Colon (tissue), 2 donors: Measurements from ENCODE around the gene GOLGA6L25.
"Not testable (repeated sequence)": the region's sequence is repeated elsewhere in the genome, so short reads cannot be mapped to it uniquely, and the experiment has no call there.

Source experiments
- FAIRE-seq: peaks from 2 replicates; lab custom pipeline; 2012; peaks lifted over from hg19 to GRCh38; lab: Jason Lieb, UNC
- donor health status: control.
- donor health status: control.

The GOLGA6L25 gene

DNA sequence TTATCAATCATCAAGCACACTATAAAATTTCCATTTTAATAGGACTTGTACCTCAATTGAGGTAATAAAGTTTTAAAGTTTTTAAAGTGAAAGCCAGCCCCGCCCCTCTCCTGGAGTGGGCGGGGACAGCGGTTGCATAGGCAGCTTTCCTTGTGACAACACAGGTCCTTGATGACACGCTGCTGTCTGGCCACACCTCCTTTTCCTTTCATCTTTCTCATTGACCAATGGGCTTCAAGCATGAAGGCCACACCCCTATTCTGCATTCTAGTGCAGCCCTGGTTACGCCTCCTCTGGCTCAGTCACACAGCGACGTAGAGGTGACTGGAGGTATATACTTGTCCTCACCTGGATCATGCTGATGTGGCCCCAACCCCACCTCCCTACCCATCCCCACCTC lies at the start of gene GOLGA6L25:
TSS of gene GOLGA6L25 (plus strand) at position 301 of the 400 bp plus-strand sequence. CDS start at position 362, 61 bp downstream.
- not testable (repeated sequence) for FAIRE-seq

DNA sequence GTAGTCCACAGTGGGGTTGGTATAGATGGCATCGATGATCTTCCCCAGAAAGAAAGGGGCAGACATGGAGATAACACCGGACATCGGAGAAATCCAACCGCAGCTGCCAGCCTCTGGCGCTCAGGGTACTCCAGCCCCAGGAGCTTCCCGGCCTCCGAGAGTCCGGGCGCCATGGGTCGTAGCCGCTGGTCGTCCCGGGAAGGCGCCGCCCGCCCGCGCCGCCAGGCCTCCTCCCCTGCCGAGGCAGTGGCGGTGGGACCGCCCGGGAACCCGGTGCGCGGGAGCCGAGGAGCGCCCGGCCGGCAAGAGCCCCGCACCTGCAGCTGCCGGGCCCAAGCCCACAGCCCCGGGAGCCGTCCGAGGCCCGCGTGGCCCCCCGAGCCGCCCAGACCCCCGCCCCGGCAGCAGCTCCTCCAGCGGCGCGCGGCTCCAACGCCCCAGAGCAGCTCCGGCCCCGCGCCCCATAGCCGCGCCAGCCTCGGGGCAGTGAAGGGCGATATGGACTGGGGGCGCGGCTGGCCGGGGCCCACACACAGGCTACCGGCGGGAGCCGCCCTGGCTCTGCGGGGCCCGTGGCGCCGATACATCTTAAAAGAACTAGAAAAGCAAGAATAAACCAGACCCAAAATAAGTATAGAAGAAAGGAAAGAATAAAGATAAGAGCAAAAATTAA lies 45.0 kb upstream of the GOLGA6L25 start:
- not testable (repeated sequence) for FAIRE-seq

DNA sequence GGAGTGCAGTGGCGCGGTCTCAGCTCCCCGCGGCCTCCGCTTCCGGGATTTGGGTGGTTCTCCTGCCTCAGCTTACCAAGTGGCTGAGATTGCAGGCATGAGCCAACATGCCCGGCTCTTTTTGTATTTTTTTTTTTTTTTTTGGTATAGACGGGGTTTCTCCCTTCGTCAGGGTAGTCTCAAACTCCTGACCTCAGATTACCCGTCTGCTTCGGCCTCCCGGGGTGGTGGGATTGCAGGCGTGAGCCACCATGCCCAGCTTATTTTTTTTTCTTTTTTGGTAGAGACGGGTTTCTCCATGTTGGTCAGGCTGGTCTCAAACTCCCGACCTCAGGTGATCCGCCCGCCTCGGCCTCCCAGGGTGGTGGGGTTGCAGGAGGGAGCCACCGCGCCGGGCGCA lies 39.2 kb upstream of the GOLGA6L25 start:
- FAIRE-seq: not testable (repeated sequence)

DNA sequence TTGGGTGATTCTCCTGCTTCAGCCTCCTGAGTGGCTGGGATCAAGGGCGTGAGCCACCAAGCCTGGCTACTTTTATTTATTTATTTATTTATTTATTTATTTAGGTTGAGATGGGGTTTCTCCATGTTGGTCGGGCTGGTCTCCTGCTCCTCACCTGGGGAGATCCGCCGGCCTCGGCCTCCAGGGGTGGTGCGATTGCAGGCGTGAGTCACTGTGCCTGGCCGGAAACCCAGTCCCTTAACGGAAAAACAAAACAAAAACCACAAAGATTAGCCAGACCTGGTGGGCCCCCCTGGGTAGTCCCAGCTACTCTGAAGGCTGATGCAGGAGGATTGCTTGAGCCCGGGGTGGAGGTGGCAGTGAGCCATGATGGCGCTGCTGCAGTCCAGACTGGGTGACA lies 38.2 kb upstream of the GOLGA6L25 start:
- FAIRE-seq: not testable (repeated sequence)

GRCh38 chr15:28532954-28533353 lies 20.4 kb upstream of the GOLGA6L25 start, which contains the start of gene GOLGA8G:
TSS of gene GOLGA8G (minus strand) at chr15:28532971. CDS start at chr15:28532909, 62 bp downstream.
- FAIRE-seq: not testable (repeated sequence)

- FAIRE-seq: not testable (repeated sequence)
Measured at GRCh38 chr15:28573351-28573750, 20.0 kb downstream of the GOLGA6L25 start.

- not testable (repeated sequence) for FAIRE-seq
Measured at GRCh38 chr15:28588977-28589606, 35.7 kb downstream of the GOLGA6L25 start.

- FAIRE-seq: not testable (repeated sequence)
Measured at GRCh38 chr15:28589769-28590168, 36.4 kb downstream of the GOLGA6L25 start.

DNA sequence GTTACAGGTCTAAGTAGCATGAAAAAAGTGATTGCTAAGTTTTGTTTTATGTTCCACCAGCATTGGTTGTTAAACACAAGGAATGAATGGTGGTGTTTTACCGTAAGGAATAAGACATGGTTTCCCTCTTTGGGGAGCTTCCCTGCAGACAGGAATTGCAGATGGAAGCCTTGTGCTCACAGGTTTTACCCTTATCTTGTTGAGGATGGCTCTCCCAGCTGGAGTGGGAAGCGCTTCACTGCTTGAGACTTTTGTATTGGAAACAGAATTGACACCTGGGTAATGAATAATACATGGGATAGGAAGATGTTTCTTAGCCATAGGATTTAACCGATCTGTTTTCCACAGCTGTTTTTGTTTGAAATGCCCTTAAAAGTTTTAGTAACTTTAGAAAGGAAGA lies 39.0 kb downstream of the GOLGA6L25 start:
- not testable (repeated sequence) for FAIRE-seq

DNA sequence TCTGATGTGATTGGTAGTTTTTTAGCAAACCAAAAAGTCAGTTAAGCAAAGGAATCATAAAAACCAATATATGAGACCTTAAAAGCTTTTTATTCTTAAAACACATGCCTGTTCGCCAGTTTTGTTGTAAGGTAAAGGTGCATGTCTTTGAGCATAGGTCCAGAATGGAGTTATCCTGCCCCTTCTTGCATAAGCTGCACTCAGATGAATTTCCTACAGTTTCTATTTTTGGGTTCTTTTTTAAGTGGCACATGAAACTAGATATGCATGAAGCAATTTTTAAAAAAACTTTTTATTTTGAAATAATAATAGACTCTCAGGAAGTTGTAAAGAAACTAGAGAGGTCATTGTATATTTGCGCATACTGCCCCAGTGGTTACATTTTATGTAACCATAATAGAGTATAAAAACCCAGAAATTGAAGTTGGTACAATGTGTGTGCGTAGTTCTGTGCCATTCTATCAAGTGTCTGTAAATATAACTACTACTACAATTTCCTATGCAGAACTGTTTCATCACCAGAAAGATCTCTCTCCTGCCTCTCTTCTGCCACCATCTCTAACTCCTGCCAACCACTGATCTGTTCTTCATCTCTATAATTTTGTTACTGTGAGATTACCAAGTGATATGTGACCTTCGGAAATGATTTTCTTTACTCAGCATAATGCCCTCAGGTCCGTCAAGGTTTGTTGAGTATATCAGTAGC lies 40.2 kb downstream of the GOLGA6L25 start:
- not testable (repeated sequence) for FAIRE-seq

DNA sequence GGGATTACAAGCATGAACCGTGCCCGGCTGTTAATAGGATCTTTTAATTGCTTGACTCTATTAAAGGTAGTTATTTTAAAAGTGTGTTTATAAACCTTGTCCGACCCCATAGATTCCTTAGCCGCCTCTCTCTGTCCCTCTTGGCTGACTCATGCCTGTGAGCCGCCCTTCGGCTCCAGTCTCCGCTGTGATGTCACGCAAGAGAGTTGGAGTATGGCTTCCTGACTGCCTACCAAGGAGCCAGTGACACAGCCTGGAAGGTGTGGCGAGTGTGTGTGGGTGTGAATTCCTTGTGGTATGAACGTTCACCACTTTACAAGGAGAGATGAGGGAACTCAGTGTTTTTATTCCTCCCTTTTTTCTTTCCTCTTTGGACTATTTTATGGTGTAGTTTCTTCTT lies 44.1 kb downstream of the GOLGA6L25 start:
- not testable (repeated sequence) for FAIRE-seq

DNA sequence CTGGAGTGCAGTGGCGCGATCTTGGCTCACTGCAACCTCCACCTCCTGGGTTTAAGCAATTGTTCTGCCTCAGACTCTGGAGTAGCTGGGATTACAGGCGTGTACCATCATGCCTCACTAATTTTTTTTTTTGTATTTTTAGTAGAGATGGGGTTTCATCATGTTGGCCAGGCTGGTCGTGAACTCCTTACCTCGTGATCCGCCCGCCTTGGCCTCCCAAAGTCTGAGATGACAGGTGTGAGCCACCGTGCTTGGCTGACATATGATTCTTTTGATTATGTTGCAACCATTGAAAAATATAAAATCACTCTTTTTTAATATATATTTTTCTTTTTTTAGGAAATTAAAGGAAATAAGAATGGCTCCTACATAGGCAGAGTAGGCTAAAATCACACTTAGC lies 44.8 kb downstream of the GOLGA6L25 start:
- FAIRE-seq: not testable (repeated sequence)

- FAIRE-seq: not testable (repeated sequence)
Measured at GRCh38 chr15:28602152-28602551, 48.8 kb downstream of the GOLGA6L25 start.
